Heart right ventricle (tissue), 16 donors: ENCODE data around the gene MTCL1. TPM values are rescaled to one million over a fixed set of nuclear protein-coding genes. Genes with fewer than 3 reads are reported as not detected.

Source experiments
- ATAC-seq, 8 donors: fragments of 200-7000 bp; cut with Tn5 transposase; one replicate each; pipeline ENCODE4 v1.9.1; 2020; ENCODE audit warnings: mild to moderate bottlenecking in 8 of 8, moderate library complexity in 8 of 8, moderate number of reproducible peaks in 1 of 8
- DNase-seq, 2 donors: peaks; one replicate each; pipeline ENCODE4 v3.0.0-alpha.2; 2020
- H3K27ac ChIP-seq, 10 donors: fragments of 200-600 bp; sonication (generic) in 2 of 10; one replicate each; pipeline versions ENCODE4 v1.5.0 to v1.8.0; 2020 to 2022; ENCODE audit warnings: mild to moderate bottlenecking in 3 of 10
- H3K27me3 ChIP-seq, 7 donors: fragments of 200-600 bp; one replicate each; pipeline ENCODE4 v1.8.0; 2021 to 2022; ENCODE audit warnings: mild to moderate bottlenecking in 2 of 7
- H3K36me3 ChIP-seq, 9 donors: fragments of 200-600 bp; sonication (generic) in 1 of 9; one replicate each; pipeline versions ENCODE4 v1.5.0 to v1.8.0; 2020 to 2022; ENCODE audit warnings: mild to moderate bottlenecking in 2 of 9
- H3K4me1 ChIP-seq, 9 donors: fragments of 200-600 bp; sonication (generic) in 1 of 9; one replicate each; pipeline versions ENCODE4 v1.5.0 to v1.8.0; 2020 to 2022; ENCODE audit warnings: mild to moderate bottlenecking in 4 of 9
- H3K4me3 ChIP-seq, 10 donors: fragments of 200-600 bp; sonication (generic) in 2 of 10; one replicate each; pipeline versions ENCODE4 v1.5.0 to v1.8.0; 2020 to 2022; ENCODE audit warnings: mild to moderate bottlenecking in 7 of 10, moderate library complexity in 2 of 10
- H3K9me3 ChIP-seq, 11 donors: fragments of 200-600 bp in 10 of 11; sonication (generic) in 2 of 11; one replicate each; pipeline versions ENCODE4 v1.5.0 to v1.8.0; 2013 to 2022; ENCODE audit warnings: mild to moderate bottlenecking in 2 of 11, control low read depth in 1 of 11, moderate library complexity in 1 of 11
- WGBS, 2 donors: extraction: QIAGEN DNeasy Blood & Tissue Kit; methylation state at CpG; one replicate each; pipeline ENCODE4 v1.1.7; 2013; ENCODE audit warnings: inconsistent platforms in 1 of 2; 5-methylcytosine and 5-hydroxymethylcytosine counted together
- intact Hi-C, 10 donors: fragments of 100-400 bp; cut with DNase I; formaldehyde crosslinking; loops; one replicate each; pipeline versions ENCODE4 v1.11.1 to v1.14.2; 2022
- polyA plus RNA-seq, 2 donors: library from polyadenylated mRNA; stranded (reverse); fragments of 200-250 nt; gene quantifications; one replicate each; pipeline ENCODE4 v1.2.3, GENCODE V29; 2013
- total RNA-seq, 10 donors: library from RNA; stranded (reverse); fragmentation: NEBNext Ultra II Directional in 3 of 10; extraction: Animal tissue kit (Norgen Biotek cat#: 25700) in 3 of 10; gene quantifications; one replicate each; pipeline versions ENCODE4 v1.2.1 to v1.2.4, GENCODE V29; 2021 to 2023
- TF ChIP-seq, protein P1 (sequence below), 9 donors: fragments of 200-600 bp; sonication (generic) in 2 of 9; IDR thresholded peaks; one replicate each; pipeline versions ENCODE4 v1.5.0 to v1.8.0; 2021 to 2022; ENCODE audit warnings: antibody characterized with exemption in 9 of 9, mild to moderate bottlenecking in 5 of 9, moderate library complexity in 1 of 9
- donor health status: Arrhythmogenic right ventricular cardiomyopathy.
- donor health status: ischemic (EF 13 %, LVEDD 7.1; RV severe dilation, severe dysfunction).
- donor health status: healthy with polysubstance abuse.
- donor health status: DM: no; HTN: yes; CAD: no.
- donor health status: DM: no; HTN: no; CAD: no.
- donor health status: ischemic (EF 25% LVEDD 6.9; RV normal size, moderate dysfunction).
- donor health status: ischemic (EF 25% LVEDD 5.7; RV mildly dilated, moderate dysfunction).
- donor health status: healthy.
- donor health status: DM: yes; HTN: yes; CAD: no.
- donor health status: Ischemic cardiomyopathy.
- donor health status: ischemic (EF 35%, LVEDD 5.7; RV mildly dilated, moderate dysfunction).
- donor health status: nonischemic (EF 11% LVEDD 7.7; RV severe dilation, severe dysfunction).
- donor health status: DM: yes; HTN: yes; CAD: no.
- donor health status: PGD.
- donor health status: ischemic (EF 29% LVEDD 5.4; RV normal size, mild dysfunction).
- donor health status: nonischemic (EF 23%, LVEDD 6.1; RV moderate dilation, normal function).

MTCL1 gene
- total and polyA plus RNA-seq, 12 donors = 1.9 to 17.2 (median 8.8) TPM

DNA sequence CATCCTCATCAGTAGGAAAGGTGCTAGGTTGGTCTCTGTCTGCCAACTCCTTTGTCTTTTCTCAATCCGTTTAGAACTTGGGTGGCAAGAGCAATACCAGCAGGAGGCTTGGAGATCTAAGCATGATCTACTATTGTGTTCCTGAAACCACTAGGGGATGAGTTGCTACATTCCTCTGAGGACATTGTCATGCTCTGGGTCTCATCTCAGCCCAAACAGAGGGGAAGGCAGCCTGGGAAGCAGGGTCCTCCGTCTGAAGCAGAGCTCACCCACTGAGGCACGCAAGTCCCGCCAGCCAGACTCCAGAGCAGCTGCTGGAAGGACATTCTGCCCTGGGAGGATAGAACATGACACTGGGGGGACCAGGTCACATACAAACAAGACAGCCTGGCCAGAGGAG lies 162.9 kb downstream of the MTCL1 start:
- no peak overlapping the region for H3K4me3 ChIP-seq
- TF ChIP-seq, protein P1, sequence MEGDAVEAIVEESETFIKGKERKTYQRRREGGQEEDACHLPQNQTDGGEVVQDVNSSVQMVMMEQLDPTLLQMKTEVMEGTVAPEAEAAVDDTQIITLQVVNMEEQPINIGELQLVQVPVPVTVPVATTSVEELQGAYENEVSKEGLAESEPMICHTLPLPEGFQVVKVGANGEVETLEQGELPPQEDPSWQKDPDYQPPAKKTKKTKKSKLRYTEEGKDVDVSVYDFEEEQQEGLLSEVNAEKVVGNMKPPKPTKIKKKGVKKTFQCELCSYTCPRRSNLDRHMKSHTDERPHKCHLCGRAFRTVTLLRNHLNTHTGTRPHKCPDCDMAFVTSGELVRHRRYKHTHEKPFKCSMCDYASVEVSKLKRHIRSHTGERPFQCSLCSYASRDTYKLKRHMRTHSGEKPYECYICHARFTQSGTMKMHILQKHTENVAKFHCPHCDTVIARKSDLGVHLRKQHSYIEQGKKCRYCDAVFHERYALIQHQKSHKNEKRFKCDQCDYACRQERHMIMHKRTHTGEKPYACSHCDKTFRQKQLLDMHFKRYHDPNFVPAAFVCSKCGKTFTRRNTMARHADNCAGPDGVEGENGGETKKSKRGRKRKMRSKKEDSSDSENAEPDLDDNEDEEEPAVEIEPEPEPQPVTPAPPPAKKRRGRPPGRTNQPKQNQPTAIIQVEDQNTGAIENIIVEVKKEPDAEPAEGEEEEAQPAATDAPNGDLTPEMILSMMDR (IDR thresholded peaks at IDR 0.05) = no peak
- H3K27ac ChIP-seq = no peak overlapping the region
- no peaks in the 10 kb centered on the region for H3K9me3 ChIP-seq
- ATAC-seq = no peak
- 69 to 76% methylated on average over 4 of the region's 4 CpGs for WGBS, 2 donors
- no peaks in the 10 kb centered on the region for H3K4me1 ChIP-seq
- no peaks in the 10 kb centered on the region for H3K36me3 ChIP-seq
- no peak for DNase-seq
- peaks cover 0 to 1% (median 0%) of the 10 kb centered on the region in 7 donors for H3K27me3 ChIP-seq
- intact Hi-C loops = loop anchor here in 1 of 10 donors (10.0 kb wide), 1 partner anchor 63 kb away; no protein-coding TSS in a partner anchor

GRCh38 chr18:8868779-8869415 lies 163.5 kb downstream of the MTCL1 start:
- ATAC-seq (no peak), DNase-seq (no peak)
- Histone ChIP-seq H3K9me3 (no peaks in the 10 kb centered on the region), H3K36me3 (no peaks in the 10 kb centered on the region), H3K27ac (no peak overlapping the region), H3K4me1 (no peaks in the 10 kb centered on the region), H3K27me3 (peaks cover 0 to 6% (median 0%) of the 10 kb centered on the region in 7 donors), H3K4me3 (no peak overlapping the region)
- intact Hi-C loops = loop anchor here in 1 of 10 donors (10.0 kb wide), 1 partner anchor 64 kb away; no protein-coding TSS in a partner anchor
- 57 to 83% methylated on average over 2 of the region's 2 CpGs for WGBS, 2 donors
- TF ChIP-seq, protein P1 (IDR thresholded peaks at IDR 0.05) = no peak

- ATAC-seq = no peak
- Histone ChIP-seq H3K27ac (no peak overlapping the region), H3K36me3 (no peaks in the 10 kb centered on the region), H3K27me3 (peaks cover 0 to 6% (median 0%) of the 10 kb centered on the region in 7 donors), H3K4me3 (no peak overlapping the region), H3K4me1 (no peaks in the 10 kb centered on the region), H3K9me3 (no peaks in the 10 kb centered on the region)
- DNase-seq = no peak
- intact Hi-C loops = loop anchor here in 1 of 10 donors (10.0 kb wide), 1 partner anchor 65 kb away; no protein-coding TSS in a partner anchor
- 80 to 83% methylated on average over 5 of the region's 5 CpGs for WGBS, 2 donors
- TF ChIP-seq, protein P1 (IDR thresholded peaks at IDR 0.05) = no peak
These were observed 164.3 kb downstream of the MTCL1 start for GRCh38 chr18:8869696-8870095.

- no peaks in the 10 kb centered on the region for H3K9me3 ChIP-seq
- no peak overlapping the region for H3K27ac ChIP-seq
- no peak for DNase-seq
- ATAC-seq = no peak
- WGBS, 2 donors = 83 to 85% methylated on average over 5 of the region's 5 CpGs
- TF ChIP-seq, protein P1 (IDR thresholded peaks at IDR 0.05) = no peak
- H3K4me1 ChIP-seq = no peaks in the 10 kb centered on the region
- no peak overlapping the region for H3K4me3 ChIP-seq
- peaks cover 0 to 7% (median 0%) of the 10 kb centered on the region in 7 donors for H3K27me3 ChIP-seq
- intact Hi-C loops = no loop called here
- no peaks in the 10 kb centered on the region for H3K36me3 ChIP-seq
These were observed 165.2 kb downstream of the MTCL1 start for GRCh38 chr18:8870528-8870927.
